WTC11 (cell line): ENCODE results near the gene RMI1. TPM values are rescaled to one million over a fixed set of nuclear protein-coding genes. Genes with fewer than 3 reads are reported as not detected.

ENCODE experiments used
- ATF1 ChIP-seq: sonication (generic); formaldehyde crosslinking; IDR thresholded peaks from 2 replicates; pipeline ENCODE4 v1.8.1; 2023; ENCODE audit warnings: mild to moderate bottlenecking, moderate library complexity, missing genetic modification reagents
- CREM ChIP-seq: sonication (generic); formaldehyde crosslinking; IDR thresholded peaks from 2 replicates; pipeline ENCODE4 v1.8.1; 2022; ENCODE audit warnings: mild to moderate bottlenecking, missing genetic modification reagents, moderate library complexity
- FOXP1 ChIP-seq: sonication (generic); formaldehyde crosslinking; IDR thresholded peaks from 2 replicates; pipeline ENCODE4 v1.8.0; 2022; ENCODE audit warnings: missing genetic modification reagents, mild to moderate bottlenecking, moderate library complexity, borderline replicate concordance
- IRF1 ChIP-seq: sonication (generic); formaldehyde crosslinking; IDR thresholded peaks from 2 replicates; pipeline ENCODE4 v1.8.0; 2023; ENCODE audit warnings: missing genetic modification reagents
- MXD4 ChIP-seq: fragments of 250-450 bp; sonication (Bioruptor Pico); IDR thresholded peaks from 2 replicates; pipeline ENCODE4 v1.8.0; 2021; ENCODE audit warnings: mild to moderate bottlenecking, moderate library complexity, borderline replicate concordance
- MYBL2 ChIP-seq: sonication (generic); formaldehyde crosslinking; IDR thresholded peaks from 2 replicates; pipeline ENCODE4 v1.8.1; 2023; ENCODE audit warnings: mild to moderate bottlenecking, moderate library complexity, missing genetic modification reagents
- NFATC4 ChIP-seq: fragments of 250-450 bp; sonication (Bioruptor Pico); IDR thresholded peaks from 2 replicates; pipeline ENCODE4 v1.9.0; 2021; ENCODE audit warnings: mild to moderate bottlenecking
- NFE2L1 ChIP-seq: sonication (generic); formaldehyde crosslinking; IDR thresholded peaks from 2 replicates; pipeline ENCODE4 v1.8.1; 2023; ENCODE audit warnings: missing genetic modification reagents
- NFYB ChIP-seq: sonication (generic); formaldehyde crosslinking; conservative IDR thresholded peaks from 2 replicates; pipeline ENCODE4 v1.8.0; 2022; ENCODE audit warnings: low read depth, missing genetic modification reagents
- PREB ChIP-seq: sonication (generic); formaldehyde crosslinking; IDR thresholded peaks from 2 replicates; pipeline ENCODE4 v1.8.1; 2022; ENCODE audit warnings: mild to moderate bottlenecking, missing genetic modification reagents, moderate library complexity, borderline replicate concordance
- RELA ChIP-seq: sonication (generic); formaldehyde crosslinking; IDR thresholded peaks from 2 replicates; pipeline ENCODE4 v1.8.1; 2022; ENCODE audit warnings: missing genetic modification reagents, mild to moderate bottlenecking, borderline replicate concordance
- ZNF232 ChIP-seq: sonication (generic); formaldehyde crosslinking; IDR thresholded peaks from 2 replicates; pipeline ENCODE4 v1.8.0; 2022; ENCODE audit warnings: mild to moderate bottlenecking, missing genetic modification reagents
- ZNF317 ChIP-seq: sonication (generic); formaldehyde crosslinking; IDR thresholded peaks from 2 replicates; pipeline ENCODE4 v1.8.1; 2023; ENCODE audit warnings: low read depth, mild to moderate bottlenecking, moderate library complexity, missing genetic modification reagents, borderline replicate concordance
- ZNF532 ChIP-seq: fragments of 250-450 bp; sonication (Bioruptor Pico); IDR thresholded peaks from 2 replicates; pipeline ENCODE4 v1.9.0; 2021; ENCODE audit warnings: mild to moderate bottlenecking, borderline replicate concordance
- ZNF671 ChIP-seq: fragments of 250-450 bp; sonication (Bioruptor Pico); IDR thresholded peaks from 2 replicates; pipeline ENCODE4 v1.8.0; 2021; ENCODE audit warnings: mild to moderate bottlenecking
- total RNA-seq: library from RNA; stranded (reverse); gene quantifications from 3 replicates; pipeline ENCODE4 v1.2.3, GENCODE V29; 2021
- TF ChIP-seq, protein P1 (sequence below): sonication (generic); formaldehyde crosslinking; conservative IDR thresholded peaks from 2 replicates; pipeline ENCODE4 v1.8.1; 2022; ENCODE audit warnings: mild to moderate bottlenecking, missing genetic modification reagents
- TF ChIP-seq, protein P2 (sequence below): sonication (generic); formaldehyde crosslinking; IDR thresholded peaks from 2 replicates; pipeline ENCODE4 v1.8.0; 2023; ENCODE audit warnings: mild to moderate bottlenecking, missing genetic modification reagents
- TF ChIP-seq, protein P3 (sequence below): fragments of 250-450 bp; sonication (Bioruptor Pico); IDR thresholded peaks from 2 replicates; pipeline ENCODE4 v1.8.0; 2021; ENCODE audit warnings: mild to moderate bottlenecking
- TF ChIP-seq, protein P4 (sequence below): sonication (generic); formaldehyde crosslinking; IDR thresholded peaks from 2 replicates; pipeline ENCODE4 v1.8.1; 2023; ENCODE audit warnings: mild to moderate bottlenecking, moderate library complexity, missing genetic modification reagents
- TF ChIP-seq, protein P5 (sequence below): sonication (generic); formaldehyde crosslinking; IDR thresholded peaks from 2 replicates; pipeline ENCODE4 v1.8.0; 2022; ENCODE audit warnings: missing genetic modification reagents
- TF ChIP-seq, protein P6 (sequence below): fragments of 250-450 bp; sonication (Bioruptor Pico); IDR thresholded peaks from 2 replicates; pipeline ENCODE4 v1.9.0; 2021; ENCODE audit warnings: moderate library complexity, mild to moderate bottlenecking, inconsistent platforms, borderline replicate concordance

The RMI1 gene
- total RNA-seq, 1 experiment from 2014 or later = 25.8 TPM

DNA sequence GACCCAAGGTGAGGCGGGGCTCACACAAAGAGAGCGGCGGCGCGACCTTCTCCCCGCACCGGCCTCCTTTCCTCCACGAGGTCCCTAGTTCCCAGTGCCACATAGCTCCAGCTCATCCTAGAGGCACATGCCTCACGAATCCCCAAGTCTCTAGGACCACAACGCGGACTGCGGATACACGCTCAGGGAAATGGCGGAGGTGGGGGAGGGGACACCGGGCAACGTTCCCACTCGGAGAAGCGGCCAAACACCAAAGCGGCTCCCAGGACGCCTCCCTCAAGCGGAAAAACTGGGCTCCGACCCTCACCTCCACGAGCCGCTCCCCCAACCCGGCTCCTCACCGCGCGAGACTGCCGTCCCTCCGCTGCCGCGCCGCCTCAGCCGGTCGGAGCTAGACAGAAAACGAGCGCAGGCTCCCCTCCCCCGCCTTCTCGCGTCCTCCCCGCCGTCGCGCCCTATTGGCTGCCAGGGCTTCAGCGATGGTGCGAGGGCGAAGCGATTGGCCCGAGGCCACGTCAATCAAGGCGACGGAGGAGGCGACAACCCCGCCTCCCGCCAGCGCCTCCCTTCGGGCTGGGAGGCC lies 702 bp upstream of the RMI1 start, which contains the start of gene HNRNPK (continued):
- no peak for TF ChIP-seq PREB (CRISPR knock-in tag)
- TF ChIP-seq, protein P1, sequence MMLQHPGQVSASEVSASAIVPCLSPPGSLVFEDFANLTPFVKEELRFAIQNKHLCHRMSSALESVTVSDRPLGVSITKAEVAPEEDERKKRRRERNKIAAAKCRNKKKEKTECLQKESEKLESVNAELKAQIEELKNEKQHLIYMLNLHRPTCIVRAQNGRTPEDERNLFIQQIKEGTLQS = no peak
- TF ChIP-seq NFYB (CRISPR knock-in tag) = peak; percentile 100
- TF ChIP-seq, protein P2, sequence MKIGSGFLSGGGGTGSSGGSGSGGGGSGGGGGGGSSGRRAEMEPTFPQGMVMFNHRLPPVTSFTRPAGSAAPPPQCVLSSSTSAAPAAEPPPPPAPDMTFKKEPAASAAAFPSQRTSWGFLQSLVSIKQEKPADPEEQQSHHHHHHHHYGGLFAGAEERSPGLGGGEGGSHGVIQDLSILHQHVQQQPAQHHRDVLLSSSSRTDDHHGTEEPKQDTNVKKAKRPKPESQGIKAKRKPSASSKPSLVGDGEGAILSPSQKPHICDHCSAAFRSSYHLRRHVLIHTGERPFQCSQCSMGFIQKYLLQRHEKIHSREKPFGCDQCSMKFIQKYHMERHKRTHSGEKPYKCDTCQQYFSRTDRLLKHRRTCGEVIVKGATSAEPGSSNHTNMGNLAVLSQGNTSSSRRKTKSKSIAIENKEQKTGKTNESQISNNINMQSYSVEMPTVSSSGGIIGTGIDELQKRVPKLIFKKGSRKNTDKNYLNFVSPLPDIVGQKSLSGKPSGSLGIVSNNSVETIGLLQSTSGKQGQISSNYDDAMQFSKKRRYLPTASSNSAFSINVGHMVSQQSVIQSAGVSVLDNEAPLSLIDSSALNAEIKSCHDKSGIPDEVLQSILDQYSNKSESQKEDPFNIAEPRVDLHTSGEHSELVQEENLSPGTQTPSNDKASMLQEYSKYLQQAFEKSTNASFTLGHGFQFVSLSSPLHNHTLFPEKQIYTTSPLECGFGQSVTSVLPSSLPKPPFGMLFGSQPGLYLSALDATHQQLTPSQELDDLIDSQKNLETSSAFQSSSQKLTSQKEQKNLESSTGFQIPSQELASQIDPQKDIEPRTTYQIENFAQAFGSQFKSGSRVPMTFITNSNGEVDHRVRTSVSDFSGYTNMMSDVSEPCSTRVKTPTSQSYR (CRISPR knock-in tag) = peak; percentile 1; the same call in 1 of the 2 replicates
- TF ChIP-seq ZNF232 = no peak; the same call in 1 of the 2 replicates
- no peak for TF ChIP-seq RELA (CRISPR knock-in tag)
- TF ChIP-seq ZNF532 = no peak; the same call in 1 of the 2 replicates
- TF ChIP-seq, protein P3, sequence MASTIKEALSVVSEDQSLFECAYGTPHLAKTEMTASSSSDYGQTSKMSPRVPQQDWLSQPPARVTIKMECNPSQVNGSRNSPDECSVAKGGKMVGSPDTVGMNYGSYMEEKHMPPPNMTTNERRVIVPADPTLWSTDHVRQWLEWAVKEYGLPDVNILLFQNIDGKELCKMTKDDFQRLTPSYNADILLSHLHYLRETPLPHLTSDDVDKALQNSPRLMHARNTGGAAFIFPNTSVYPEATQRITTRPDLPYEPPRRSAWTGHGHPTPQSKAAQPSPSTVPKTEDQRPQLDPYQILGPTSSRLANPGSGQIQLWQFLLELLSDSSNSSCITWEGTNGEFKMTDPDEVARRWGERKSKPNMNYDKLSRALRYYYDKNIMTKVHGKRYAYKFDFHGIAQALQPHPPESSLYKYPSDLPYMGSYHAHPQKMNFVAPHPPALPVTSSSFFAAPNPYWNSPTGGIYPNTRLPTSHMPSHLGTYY (CRISPR knock-in tag) = peak; percentile 81
- no peak for TF ChIP-seq FOXP1
- TF ChIP-seq MXD4 (CRISPR knock-in tag) = no peak
- TF ChIP-seq, protein P4, sequence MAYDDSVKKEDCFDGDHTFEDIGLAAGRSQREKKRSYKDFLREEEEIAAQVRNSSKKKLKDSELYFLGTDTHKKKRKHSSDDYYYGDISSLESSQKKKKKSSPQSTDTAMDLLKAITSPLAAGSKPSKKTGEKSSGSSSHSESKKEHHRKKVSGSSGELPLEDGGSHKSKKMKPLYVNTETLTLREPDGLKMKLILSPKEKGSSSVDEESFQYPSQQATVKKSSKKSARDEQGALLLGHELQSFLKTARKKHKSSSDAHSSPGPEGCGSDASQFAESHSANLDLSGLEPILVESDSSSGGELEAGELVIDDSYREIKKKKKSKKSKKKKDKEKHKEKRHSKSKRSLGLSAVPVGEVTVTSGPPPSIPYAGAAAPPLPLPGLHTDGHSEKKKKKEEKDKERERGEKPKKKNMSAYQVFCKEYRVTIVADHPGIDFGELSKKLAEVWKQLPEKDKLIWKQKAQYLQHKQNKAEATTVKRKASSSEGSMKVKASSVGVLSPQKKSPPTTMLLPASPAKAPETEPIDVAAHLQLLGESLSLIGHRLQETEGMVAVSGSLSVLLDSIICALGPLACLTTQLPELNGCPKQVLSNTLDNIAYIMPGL (CRISPR knock-in tag) = peak; percentile 65
- no peak for TF ChIP-seq IRF1 (CRISPR knock-in tag)
- peak; percentile 93 for TF ChIP-seq ZNF671 (CRISPR knock-in tag)
- TF ChIP-seq, protein P5, sequence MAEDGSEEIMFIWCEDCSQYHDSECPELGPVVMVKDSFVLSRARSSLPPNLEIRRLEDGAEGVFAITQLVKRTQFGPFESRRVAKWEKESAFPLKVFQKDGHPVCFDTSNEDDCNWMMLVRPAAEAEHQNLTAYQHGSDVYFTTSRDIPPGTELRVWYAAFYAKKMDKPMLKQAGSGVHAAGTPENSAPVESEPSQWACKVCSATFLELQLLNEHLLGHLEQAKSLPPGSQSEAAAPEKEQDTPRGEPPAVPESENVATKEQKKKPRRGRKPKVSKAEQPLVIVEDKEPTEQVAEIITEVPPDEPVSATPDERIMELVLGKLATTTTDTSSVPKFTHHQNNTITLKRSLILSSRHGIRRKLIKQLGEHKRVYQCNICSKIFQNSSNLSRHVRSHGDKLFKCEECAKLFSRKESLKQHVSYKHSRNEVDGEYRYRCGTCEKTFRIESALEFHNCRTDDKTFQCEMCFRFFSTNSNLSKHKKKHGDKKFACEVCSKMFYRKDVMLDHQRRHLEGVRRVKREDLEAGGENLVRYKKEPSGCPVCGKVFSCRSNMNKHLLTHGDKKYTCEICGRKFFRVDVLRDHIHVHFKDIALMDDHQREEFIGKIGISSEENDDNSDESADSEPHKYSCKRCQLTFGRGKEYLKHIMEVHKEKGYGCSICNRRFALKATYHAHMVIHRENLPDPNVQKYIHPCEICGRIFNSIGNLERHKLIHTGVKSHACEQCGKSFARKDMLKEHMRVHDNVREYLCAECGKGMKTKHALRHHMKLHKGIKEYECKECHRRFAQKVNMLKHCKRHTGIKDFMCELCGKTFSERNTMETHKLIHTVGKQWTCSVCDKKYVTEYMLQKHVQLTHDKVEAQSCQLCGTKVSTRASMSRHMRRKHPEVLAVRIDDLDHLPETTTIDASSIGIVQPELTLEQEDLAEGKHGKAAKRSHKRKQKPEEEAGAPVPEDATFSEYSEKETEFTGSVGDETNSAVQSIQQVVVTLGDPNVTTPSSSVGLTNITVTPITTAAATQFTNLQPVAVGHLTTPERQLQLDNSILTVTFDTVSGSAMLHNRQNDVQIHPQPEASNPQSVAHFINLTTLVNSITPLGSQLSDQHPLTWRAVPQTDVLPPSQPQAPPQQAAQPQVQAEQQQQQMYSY = no peak
- no peak for TF ChIP-seq NFE2L1
- TF ChIP-seq, protein P6, sequence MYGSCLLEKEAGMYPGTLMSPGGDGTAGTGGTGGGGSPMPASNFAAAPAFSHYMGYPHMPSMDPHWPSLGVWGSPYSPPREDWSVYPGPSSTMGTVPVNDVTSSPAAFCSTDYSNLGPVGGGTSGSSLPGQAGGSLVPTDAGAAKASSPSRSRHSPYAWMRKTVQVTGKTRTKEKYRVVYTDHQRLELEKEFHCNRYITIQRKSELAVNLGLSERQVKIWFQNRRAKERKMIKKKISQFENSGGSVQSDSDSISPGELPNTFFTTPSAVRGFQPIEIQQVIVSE (CRISPR knock-in tag) = no peak; the same call in 1 of the 2 replicates
- peak; percentile 84 for TF ChIP-seq CREM (CRISPR knock-in tag)
- no peak for TF ChIP-seq ATF1 (CRISPR knock-in tag)
- peak; percentile 86 for TF ChIP-seq NFATC4 (CRISPR knock-in tag)
- peak; percentile 48 for TF ChIP-seq MYBL2 (CRISPR knock-in tag)
- no peak for TF ChIP-seq ZNF317 (CRISPR knock-in tag)
